ENCODE data around the gene ID4. TPM values are rescaled to one million over a fixed set of nuclear protein-coding genes. Genes with fewer than 3 reads are reported as not detected.

The ID4 gene
- total RNA-seq, 2 experiments from 2014 or later, result not detected

DNA sequence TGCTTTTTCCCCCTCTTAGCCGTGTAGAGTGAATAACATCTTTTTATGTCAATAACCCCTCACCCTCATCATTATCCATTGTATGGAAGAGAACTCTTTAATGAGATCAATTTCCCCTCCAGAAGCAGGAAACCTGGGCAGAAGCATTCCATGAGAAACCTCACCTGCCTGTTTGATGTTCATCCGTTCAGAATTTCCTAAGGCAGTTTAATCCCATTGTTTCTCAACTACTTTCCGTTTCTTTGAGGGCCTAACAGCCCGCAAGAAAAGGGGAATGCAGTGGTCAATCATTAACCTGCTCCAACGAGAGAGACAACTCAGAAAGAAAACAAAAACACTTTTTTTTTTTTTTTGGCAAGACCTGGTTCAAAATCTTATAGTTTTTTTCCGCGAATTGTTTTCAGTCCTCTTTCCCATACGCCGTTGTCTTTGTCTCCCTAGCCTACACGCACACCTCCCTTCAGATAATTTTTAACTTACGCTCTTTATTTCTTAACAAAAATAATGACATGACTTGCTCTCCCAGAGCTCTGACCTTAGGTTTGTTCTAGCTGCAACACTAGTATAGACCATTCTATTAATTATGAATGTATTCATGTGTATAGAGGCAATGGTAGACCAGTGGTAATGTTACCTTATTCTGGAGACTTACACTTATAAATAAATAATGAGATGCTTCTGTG, 25.6 kb upstream of the ID4 start:
- no peaks in the 10 kb centered on the region for H3K36me3 Mint-ChIP-seq
- no peak for ATAC-seq
- DNase-seq, result no peak
- no peaks in the 10 kb centered on the region for H3K9me3 Mint-ChIP-seq (ENCODE audit: low read depth)
- CTCF ChIA-PET, result no interaction called here
- no peaks in the 10 kb centered on the region for H3K4me1 Mint-ChIP-seq
- no peak overlapping the region for H3K4me3 Mint-ChIP-seq
- no peaks in the 10 kb centered on the region for H3K27me3 Mint-ChIP-seq
- H3K27ac Mint-ChIP-seq, result no peak overlapping the region

DNA sequence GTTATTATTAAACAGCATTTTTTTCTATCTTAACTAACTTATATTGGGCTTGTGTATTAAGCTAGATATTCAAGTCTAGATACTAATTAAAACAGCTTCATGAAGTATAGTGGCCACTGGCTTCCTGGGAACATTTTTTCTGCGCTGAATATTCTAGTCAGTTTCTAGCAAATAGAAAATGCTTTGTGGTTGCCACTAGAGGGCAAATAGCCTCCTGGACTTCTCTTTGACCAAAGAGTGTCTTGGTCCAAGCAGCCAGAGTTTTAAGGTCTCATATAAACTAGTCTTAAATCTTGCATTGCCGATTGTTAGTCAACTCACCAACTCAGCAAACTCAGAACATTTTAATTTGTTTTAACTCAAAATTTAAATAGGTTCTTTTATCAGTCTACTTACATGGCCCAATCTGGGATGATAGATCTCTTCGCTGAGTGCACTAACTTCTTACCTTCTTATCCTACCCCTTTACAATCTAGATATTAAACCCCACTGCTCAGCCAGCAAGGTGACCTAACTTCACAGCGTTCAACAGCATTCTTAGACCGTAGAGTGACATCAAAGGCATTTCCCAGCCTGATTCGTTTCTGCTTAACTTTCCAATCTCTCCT, 24.6 kb upstream of the ID4 start:
- Mint-ChIP-seq H3K4me3 (no peak overlapping the region), H3K4me1 (no peaks in the 10 kb centered on the region)
- no peak for ATAC-seq

DNA sequence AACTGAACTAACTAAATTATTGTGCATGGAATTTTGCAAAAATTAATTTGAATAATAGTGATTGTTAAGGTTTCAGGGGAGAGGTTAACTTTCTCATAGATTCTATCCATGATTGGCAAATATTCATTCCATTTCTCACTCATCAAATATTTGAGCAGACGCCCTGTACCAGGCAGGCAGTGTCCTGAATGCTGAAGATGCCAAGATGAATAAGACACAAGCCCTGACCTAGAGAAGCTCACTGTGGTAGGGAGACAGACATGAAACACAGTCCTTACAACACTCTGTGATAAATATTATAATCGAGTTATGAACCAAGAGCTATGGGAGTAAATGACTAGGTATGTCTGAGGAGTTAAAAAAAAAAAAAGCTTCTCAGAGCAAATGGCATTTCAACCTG, 18.4 kb upstream of the ID4 start:
- H3K27ac Mint-ChIP-seq, result no peak overlapping the region
- CTCF ChIA-PET, result no interaction called here
- ATAC-seq, result no peak
- H3K4me1 Mint-ChIP-seq, result no peaks in the 10 kb centered on the region
- no peak for DNase-seq
- no peaks in the 10 kb centered on the region for H3K27me3 Mint-ChIP-seq
- H3K4me3 Mint-ChIP-seq, result no peak overlapping the region
- H3K9me3 Mint-ChIP-seq (ENCODE audit: low read depth), result no peaks in the 10 kb centered on the region
- H3K36me3 Mint-ChIP-seq, result no peaks in the 10 kb centered on the region

More for the DNA sequence above, 24.6 kb upstream of the ID4 start:
- DNase-seq, result no peak
- Mint-ChIP-seq H3K9me3 (ENCODE audit: low read depth) (no peaks in the 10 kb centered on the region), H3K36me3 (no peaks in the 10 kb centered on the region), H3K27me3 (no peaks in the 10 kb centered on the region), H3K27ac (no peak overlapping the region)
- CTCF ChIA-PET, result no interaction called here

DNA sequence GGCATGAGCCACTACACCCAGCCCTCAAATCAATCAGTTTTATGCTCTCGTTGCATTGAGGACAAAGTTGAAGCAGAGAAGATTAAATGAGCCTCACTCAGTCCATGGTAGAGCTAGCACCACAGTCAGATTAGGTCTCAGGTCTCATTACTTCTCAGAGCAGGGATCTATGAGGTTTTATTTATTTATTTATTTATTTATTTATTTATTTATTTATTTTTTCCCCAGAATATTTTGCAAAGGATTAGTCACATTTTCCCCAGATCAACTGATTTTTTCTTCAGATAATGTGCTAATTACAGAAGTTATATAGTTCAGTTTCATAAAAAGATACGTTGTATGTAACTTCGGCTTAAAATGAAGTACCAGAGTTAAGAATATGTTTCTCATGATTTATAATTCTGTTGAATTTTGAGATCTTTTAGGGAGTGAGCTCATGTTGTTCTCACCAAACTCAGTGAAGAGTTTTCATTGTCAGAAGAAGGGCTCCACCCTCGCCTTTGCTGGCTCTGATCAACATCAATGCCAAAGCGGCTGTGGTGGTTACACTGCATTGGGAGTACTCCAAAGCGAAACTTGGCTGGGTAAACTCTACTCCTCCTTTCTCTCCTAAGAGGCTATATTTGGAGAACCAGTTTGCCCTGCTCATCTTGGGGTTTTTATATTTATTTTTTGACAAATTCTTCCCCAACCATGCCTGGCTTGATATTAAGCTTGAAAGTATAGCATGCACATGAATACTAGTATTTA, 12.9 kb upstream of the ID4 start:
- Mint-ChIP-seq H3K36me3 (no peaks in the 10 kb centered on the region), H3K27ac (no peak overlapping the region), H3K4me3 (no peak overlapping the region), H3K9me3 (ENCODE audit: low read depth) (no peaks in the 10 kb centered on the region), H3K4me1 (no peaks in the 10 kb centered on the region), H3K27me3 (no peaks in the 10 kb centered on the region)
- CTCF ChIA-PET, result no interaction called here
- ATAC-seq, result no peak
- DNase-seq, result no peak

DNA sequence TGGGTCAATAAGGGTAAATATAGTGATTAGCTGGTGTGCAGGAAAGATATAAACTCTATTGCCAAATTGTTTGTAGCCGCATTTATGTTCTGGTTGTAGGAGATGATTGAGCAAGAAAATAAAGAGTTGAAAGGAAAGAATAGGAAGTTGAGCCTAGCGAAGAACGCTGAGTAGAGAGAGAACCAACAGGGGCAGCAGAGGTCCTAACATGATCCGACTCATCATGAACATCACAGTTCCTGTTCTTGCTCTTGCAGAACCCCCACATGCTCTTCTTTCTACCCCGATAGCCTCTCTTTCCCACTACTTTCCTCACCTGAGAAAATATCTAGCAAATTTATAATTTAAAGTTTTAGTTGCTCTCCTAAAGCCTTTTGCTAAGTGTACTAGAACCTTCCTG, 9.9 kb upstream of the ID4 start:
- no peak overlapping the region for H3K27ac Mint-ChIP-seq
- DNase-seq (no peak), ATAC-seq (no peak)
- H3K9me3 Mint-ChIP-seq (ENCODE audit: low read depth), result no peaks in the 10 kb centered on the region
- H3K36me3 Mint-ChIP-seq, result no peaks in the 10 kb centered on the region
- no peaks in the 10 kb centered on the region for H3K27me3 Mint-ChIP-seq
- CTCF ChIA-PET, result no interaction called here
- H3K4me3 Mint-ChIP-seq, result no peak overlapping the region
- no peaks in the 10 kb centered on the region for H3K4me1 Mint-ChIP-seq

DNA sequence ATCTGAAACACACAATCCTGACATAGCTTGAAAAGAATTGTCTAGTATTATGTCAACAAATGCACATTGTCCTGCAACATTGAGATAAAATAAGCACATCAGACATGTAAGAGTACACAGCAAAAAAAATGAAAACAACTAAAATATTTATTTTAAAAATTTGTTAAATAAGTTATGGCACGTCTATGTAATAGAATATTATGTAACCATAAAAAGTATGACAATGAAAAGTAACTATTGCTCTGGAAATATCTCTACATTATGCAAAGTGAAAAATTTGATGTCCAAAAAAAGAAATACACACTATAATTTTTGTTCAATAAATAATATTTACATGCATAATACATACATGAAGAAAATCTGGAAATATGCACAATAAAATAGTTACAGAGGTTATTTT, 9.3 kb upstream of the ID4 start:
- H3K4me3 Mint-ChIP-seq, result no peak overlapping the region

DNA sequence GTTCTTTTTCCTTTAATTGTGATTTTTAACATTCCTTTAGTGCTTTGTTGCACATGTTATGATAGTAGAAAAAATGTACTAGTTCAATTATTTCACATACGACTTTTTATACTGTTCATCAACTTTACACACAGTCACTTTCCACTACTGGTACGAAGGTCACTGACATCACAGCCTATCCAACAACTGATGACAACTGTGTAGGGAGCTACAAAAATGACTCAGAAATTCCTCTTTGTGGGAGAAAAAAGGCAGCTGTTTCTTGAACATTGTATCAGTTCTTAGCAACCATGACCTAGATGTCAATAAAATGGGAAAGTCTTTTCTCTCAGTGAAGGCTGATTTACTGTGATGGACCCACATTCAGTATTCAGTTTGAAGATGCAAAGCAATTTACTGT, 7.0 kb upstream of the ID4 start:
- H3K27me3 Mint-ChIP-seq, result peaks cover 8% of the 10 kb centered on the region
- no peaks in the 10 kb centered on the region for H3K9me3 Mint-ChIP-seq (ENCODE audit: low read depth)
- no peak for ATAC-seq
- no peaks in the 10 kb centered on the region for H3K36me3 Mint-ChIP-seq
- H3K4me1 Mint-ChIP-seq, result no peaks in the 10 kb centered on the region
- no peak overlapping the region for H3K4me3 Mint-ChIP-seq
- DNase-seq, result no peak
- CTCF ChIA-PET, result no interaction called here
- H3K27ac Mint-ChIP-seq, result no peak overlapping the region

More for the DNA sequence above, 9.3 kb upstream of the ID4 start:
- no peak for DNase-seq
- Mint-ChIP-seq H3K4me1 (no peaks in the 10 kb centered on the region), H3K27me3 (no peaks in the 10 kb centered on the region), H3K9me3 (ENCODE audit: low read depth) (no peaks in the 10 kb centered on the region), H3K36me3 (no peaks in the 10 kb centered on the region), H3K27ac (no peak overlapping the region)
- no peak for ATAC-seq
- CTCF ChIA-PET, result no interaction called here

DNA sequence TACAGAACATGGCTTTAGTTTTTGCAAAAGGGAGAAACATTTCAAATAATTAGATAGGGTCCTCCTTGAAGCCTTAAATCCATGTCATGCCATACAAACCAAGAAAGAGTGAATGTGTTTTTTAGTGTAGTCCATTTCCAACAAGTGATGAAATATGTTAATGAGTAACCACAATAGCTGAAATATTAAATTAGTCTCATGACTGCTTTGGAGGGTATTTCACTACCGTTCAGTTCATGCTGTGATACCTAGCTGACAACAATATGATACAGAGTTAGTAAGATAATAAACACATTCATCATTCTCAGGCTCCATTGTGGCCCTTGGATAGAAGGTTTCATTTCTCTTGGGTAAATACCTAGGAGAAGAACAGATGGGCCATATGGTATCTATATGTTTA, 5.8 kb upstream of the ID4 start:
- H3K27ac Mint-ChIP-seq, result no peak overlapping the region
- peaks cover 18% of the 10 kb centered on the region for H3K27me3 Mint-ChIP-seq
- no peaks in the 10 kb centered on the region for H3K4me1 Mint-ChIP-seq
- no peak for ATAC-seq
- CTCF ChIA-PET, result no interaction called here
- H3K4me3 Mint-ChIP-seq, result no peak overlapping the region
- no peak for DNase-seq
- H3K9me3 Mint-ChIP-seq (ENCODE audit: low read depth), result peaks cover 2% of the 10 kb centered on the region
- no peaks in the 10 kb centered on the region for H3K36me3 Mint-ChIP-seq

DNA sequence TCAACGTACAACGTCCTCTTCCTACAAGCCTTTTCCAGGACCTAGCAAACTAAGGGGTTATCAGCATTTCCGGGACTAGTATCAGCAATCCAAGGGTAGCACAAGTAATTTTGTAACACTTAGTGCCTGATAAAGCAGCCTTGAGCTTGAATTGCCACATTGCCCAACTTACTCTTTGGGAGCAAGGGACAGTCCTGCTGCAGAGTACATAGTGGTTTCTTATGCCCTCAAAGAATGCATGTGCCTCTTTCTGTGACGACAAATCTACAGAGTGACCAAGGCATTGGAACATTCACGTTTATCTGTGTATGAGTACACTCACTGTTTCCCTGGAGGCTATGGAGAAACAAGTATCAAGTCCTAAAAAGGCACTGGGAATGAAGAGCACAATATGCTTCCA, 3.2 kb upstream of the ID4 start:
- peaks cover 4% of the 10 kb centered on the region for H3K36me3 Mint-ChIP-seq
- H3K4me1 Mint-ChIP-seq, result peaks cover 2% of the 10 kb centered on the region
- H3K9me3 Mint-ChIP-seq (ENCODE audit: low read depth), result peaks cover 6% of the 10 kb centered on the region
- no peak for ATAC-seq
- no peak overlapping the region for H3K27ac Mint-ChIP-seq
- H3K27me3 Mint-ChIP-seq, result peaks cover 31% of the 10 kb centered on the region
- CTCF ChIA-PET, result no interaction called here
- DNase-seq, result no peak
- H3K4me3 Mint-ChIP-seq, result no peak overlapping the region

DNA sequence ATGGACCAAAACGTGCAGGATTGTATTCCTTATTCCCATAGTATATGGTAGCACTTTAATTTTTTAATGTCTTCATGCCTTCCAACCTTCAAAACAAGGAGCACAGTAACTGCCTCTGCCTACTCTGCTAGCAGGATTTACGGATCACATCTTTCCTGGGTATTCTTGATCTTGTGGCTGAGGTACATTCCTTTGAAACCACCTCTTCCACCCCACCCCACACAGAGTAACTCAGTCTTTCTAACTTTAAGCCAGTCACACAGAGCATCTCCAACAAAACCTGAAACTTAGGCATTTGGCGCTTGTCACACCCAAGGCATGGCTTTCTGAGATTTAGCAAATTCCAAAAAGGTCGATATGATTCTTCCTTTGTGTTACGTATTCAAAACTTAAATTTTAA, 2.3 kb upstream of the ID4 start:
- H3K27ac Mint-ChIP-seq, result no peak overlapping the region
- peaks cover 6% of the 10 kb centered on the region for H3K9me3 Mint-ChIP-seq (ENCODE audit: low read depth)
- DNase-seq, result no peak
- peaks cover 6% of the 10 kb centered on the region for H3K4me1 Mint-ChIP-seq
- ATAC-seq, result no peak
- no peak overlapping the region for H3K4me3 Mint-ChIP-seq
- CTCF ChIA-PET, result no interaction called here
- peaks cover 6% of the 10 kb centered on the region for H3K36me3 Mint-ChIP-seq
- peaks cover 39% of the 10 kb centered on the region for H3K27me3 Mint-ChIP-seq

DNA sequence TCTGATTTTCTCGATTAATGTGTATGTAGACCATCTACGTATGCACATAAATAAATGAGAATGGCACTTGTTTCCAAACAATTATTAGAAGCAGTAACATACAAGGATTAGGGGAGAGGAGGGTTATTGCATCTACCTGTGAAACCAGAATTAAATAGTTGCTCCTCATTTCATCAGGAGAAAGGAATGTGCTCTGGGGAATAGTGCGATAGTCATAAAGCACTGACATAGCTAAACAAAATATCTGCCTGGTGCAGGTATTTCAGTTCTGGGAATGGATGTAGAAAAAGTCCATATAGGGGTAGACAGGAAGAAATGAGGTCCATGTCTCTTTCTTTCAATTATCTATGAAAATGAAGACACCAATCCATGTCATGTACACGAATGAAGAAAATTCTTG, 1.6 kb upstream of the ID4 start:
- CTCF ChIA-PET, result no interaction called here
- Mint-ChIP-seq H3K27me3 (peaks cover 47% of the 10 kb centered on the region), H3K36me3 (peaks cover 6% of the 10 kb centered on the region), H3K27ac (no peak overlapping the region), H3K9me3 (ENCODE audit: low read depth) (peaks cover 6% of the 10 kb centered on the region), H3K4me3 (no peak overlapping the region), H3K4me1 (peaks cover 6% of the 10 kb centered on the region)
- no peak for DNase-seq
- no peak for ATAC-seq

DNA sequence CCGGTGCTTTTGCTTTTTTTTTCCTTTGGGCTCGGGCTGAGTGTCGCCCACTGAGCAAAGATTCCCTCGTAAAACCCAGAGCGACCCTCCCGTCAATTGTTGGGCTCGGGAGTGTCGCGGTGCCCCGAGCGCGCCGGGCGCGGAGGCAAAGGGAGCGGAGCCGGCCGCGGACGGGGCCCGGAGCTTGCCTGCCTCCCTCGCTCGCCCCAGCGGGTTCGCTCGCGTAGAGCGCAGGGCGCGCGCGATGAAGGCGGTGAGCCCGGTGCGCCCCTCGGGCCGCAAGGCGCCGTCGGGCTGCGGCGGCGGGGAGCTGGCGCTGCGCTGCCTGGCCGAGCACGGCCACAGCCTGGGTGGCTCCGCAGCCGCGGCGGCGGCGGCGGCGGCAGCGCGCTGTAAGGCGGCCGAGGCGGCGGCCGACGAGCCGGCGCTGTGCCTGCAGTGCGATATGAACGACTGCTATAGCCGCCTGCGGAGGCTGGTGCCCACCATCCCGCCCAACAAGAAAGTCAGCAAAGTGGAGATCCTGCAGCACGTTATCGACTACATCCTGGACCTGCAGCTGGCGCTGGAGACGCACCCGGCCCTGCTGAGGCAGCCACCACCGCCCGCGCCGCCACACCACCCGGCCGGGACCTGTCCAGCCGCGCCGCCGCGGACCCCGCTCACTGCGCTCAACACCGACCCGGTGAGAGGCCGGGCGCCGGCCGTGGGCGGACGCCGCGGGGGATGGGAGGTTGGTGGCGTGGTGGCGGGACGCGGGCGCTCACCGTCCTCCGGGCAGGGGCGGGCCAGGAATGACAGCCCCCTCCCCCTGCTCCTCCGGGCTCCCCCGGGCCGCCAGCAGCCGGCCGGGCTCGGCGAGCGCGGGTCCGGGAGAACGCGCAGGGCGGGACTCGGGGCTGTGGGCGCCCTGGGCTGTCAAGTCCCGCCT, 606 bp downstream of the ID4 start:
- peaks cover 6% of the 10 kb centered on the region for H3K4me1 Mint-ChIP-seq
- no peak overlapping the region for H3K4me3 Mint-ChIP-seq
- H3K9me3 Mint-ChIP-seq (ENCODE audit: low read depth), result peaks cover 6% of the 10 kb centered on the region
- CTCF ChIA-PET, result no interaction called here
- DNase-seq, result no peak
- H3K27ac Mint-ChIP-seq, result no peak overlapping the region
- H3K36me3 Mint-ChIP-seq, result peaks cover 6% of the 10 kb centered on the region
- no peak for ATAC-seq
- peaks cover 51% of the 10 kb centered on the region for H3K27me3 Mint-ChIP-seq

DNA sequence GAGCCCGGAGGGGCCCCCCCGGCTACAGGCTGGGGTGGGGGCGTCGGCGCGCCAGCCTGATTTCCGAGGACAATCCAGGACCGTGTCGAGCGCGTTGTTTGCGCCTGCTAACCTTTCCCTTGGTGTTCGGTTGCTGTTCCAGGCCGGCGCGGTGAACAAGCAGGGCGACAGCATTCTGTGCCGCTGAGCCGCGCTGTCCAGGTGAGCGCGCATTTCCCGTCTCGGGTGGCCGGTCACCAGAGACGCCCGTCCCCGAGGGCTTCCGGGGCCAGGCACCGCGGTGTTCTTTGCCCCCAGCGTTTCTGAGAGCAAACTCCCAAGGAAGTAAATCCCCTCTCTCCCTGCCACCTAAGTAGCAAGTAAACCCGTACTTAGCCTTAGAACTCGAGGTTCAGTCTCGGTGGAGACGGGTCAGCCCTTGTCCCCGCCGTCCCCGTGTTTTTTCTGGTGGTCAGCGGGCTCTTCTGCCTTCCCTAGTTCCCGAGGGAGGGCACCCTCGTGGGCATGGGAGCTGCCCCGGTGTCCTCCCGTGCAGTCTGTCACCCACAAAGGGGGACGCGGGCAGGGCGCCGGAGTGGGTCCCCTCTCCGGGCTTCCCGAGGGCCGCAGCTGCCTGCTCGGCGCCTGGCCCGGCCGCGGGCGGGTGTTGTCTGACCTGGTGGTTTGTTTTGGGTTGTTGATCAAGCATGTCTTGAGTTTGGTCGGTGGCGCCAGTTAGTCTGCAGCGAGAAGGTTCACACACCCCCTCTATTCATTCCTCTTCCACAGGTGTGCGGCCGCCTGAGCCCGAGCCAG, 1.5 kb downstream of the ID4 start:
- CTCF ChIA-PET, result no interaction called here
- H3K27ac Mint-ChIP-seq, result no peak overlapping the region
- H3K36me3 Mint-ChIP-seq, result peaks cover 6% of the 10 kb centered on the region
- peaks cover 54% of the 10 kb centered on the region for H3K27me3 Mint-ChIP-seq
- H3K4me3 Mint-ChIP-seq, result no peak overlapping the region
- ATAC-seq (no peak), DNase-seq (no peak)
- H3K4me1 Mint-ChIP-seq, result peaks cover 6% of the 10 kb centered on the region
- H3K9me3 Mint-ChIP-seq (ENCODE audit: low read depth), result peaks cover 6% of the 10 kb centered on the region

Data from activated CD8-positive, alpha-beta memory T cell treated with anti-CD3 and anti-CD28 coated beads, Interleukin-2, amount 10 ng/mL, durations not matched to agents 7 days and 5 days (primary cell).